PC-3 (cell line): ENCODE results near the gene FBN2. TPM values are rescaled to one million over a fixed set of nuclear protein-coding genes. Genes with fewer than 3 reads are reported as not detected.

Experiments used
- ATAC-seq: fragments of 200-7000 bp; cut with Tn5 transposase; 2 replicates; pipeline ENCODE4 v1.9.1; 2020; ENCODE audit warnings: mild to moderate bottlenecking, moderate library complexity
- BruUV-seq: library from RNA; stranded (reverse); fragments of 400-500 nt; replicated peaks from 2 replicates; lab custom pipeline; 2021; lab: Mats Ljungman, UMichigan
- CTCF ChIA-PET: fragments of 300-600 bp; sonication (Branson Sonifier 250); formaldehyde crosslinking; loops from one replicate; lab custom pipeline; 2022; ENCODE audit warnings: antibody characterized with exemption; lab: Charles Lee
- POLR2A ChIA-PET: fragments of 300-600 bp; sonication (Branson Sonifier 250); formaldehyde crosslinking; loops from one replicate; lab custom pipeline; 2022; ENCODE audit warnings: antibody characterized with exemption; ENCODE audit not compliant: unreplicated experiment; lab: Charles Lee
- DNase-seq: peaks from one replicate; pipeline ENCODE4 v3.0.0-alpha.2; 2015
- H2AFZ ChIP-seq: fragments of 300-600 bp; sonication (generic); 2 replicates; pipeline ENCODE4 v1.6.0; 2016; ENCODE audit warnings: antibody characterized with exemption, low read length
- H3F3A ChIP-seq: fragments of 300-600 bp; sonication (generic); one replicate; pipeline ENCODE4 v1.6.0; 2017; ENCODE audit warnings: antibody characterized with exemption, low read length, control low read depth, mild to moderate bottlenecking; ENCODE audit not compliant: unreplicated experiment
- H3K27ac ChIP-seq: fragments of 300-600 bp; sonication (generic); 2 replicates; pipeline ENCODE4 v1.5.1; 2016; ENCODE audit warnings: mild to moderate bottlenecking, low read length
- H3K27me3 ChIP-seq: fragments of 300-600 bp; sonication (generic); 2 replicates; pipeline ENCODE4 v1.6.1; 2016; ENCODE audit warnings: low read length, mixed read lengths
- H3K36me3 ChIP-seq: fragments of 300-600 bp; sonication (generic); 2 replicates; pipeline ENCODE4 v1.6.1; 2016; ENCODE audit warnings: low read depth, mixed run types, low read length, mixed read lengths
- H3K4me1 ChIP-seq: fragments of 300-600 bp; sonication (generic); 2 replicates; pipeline ENCODE4 v1.5.1; 2016; ENCODE audit warnings: low read length; ENCODE audit not compliant: insufficient read depth
- H3K4me2 ChIP-seq: fragments of 300-600 bp; sonication (generic); 2 replicates; pipeline ENCODE4 v1.6.0; 2016; ENCODE audit warnings: low read length
- H3K4me3 ChIP-seq: fragments of 300-600 bp; sonication (generic); 2 replicates; pipeline ENCODE4 v1.5.1; 2016; ENCODE audit warnings: mild to moderate bottlenecking, low read length, mixed read lengths
- H3K79me2 ChIP-seq: fragments of 300-600 bp; sonication (generic); 2 replicates; pipeline ENCODE4 v1.6.1; 2017; ENCODE audit warnings: low read length, mixed read lengths
- H3K9ac ChIP-seq: fragments of 300-600 bp; sonication (generic); 2 replicates; pipeline ENCODE4 v1.6.0; 2016; ENCODE audit warnings: mild to moderate bottlenecking, low read length
- H3K9me2 ChIP-seq: fragments of 300-600 bp; sonication (generic); replicated peaks from 2 replicates; pipeline ENCODE4 v1.6.1; 2016; ENCODE audit warnings: mixed run types, low read length, mixed read lengths
- H3K9me3 ChIP-seq: fragments of 300-600 bp; sonication (generic); 2 replicates; pipeline ENCODE4 v1.6.1; 2016; ENCODE audit warnings: low read length, mixed read lengths
- H4K20me1 ChIP-seq: fragments of 300-600 bp; sonication (generic); 2 replicates; pipeline ENCODE4 v1.6.1; 2016; ENCODE audit warnings: low read length, mixed read lengths
- EZH2 ChIP-seq: fragments of 300-600 bp; sonication (generic); IDR thresholded peaks from one replicate; pipeline ENCODE4 v1.6.1; 2017; ENCODE audit warnings: antibody characterized with exemption, mild to moderate bottlenecking, low read length; ENCODE audit not compliant: unreplicated experiment
- EZH2phosphoT487 ChIP-seq: fragments of 300-600 bp; sonication (generic); IDR thresholded peaks from 2 replicates; pipeline ENCODE4 v1.6.1; 2018; ENCODE audit warnings: mild to moderate bottlenecking, antibody characterized with exemption, low read length, borderline replicate concordance
- intact Hi-C: fragments of 100-400 bp; cut with micrococcal nuclease; formaldehyde crosslinking; loops from 2 replicates; pipeline ENCODE4 v1.9.0; 2023
- total RNA-seq: library from RNA; depleted of rRNA; stranded (reverse); fragments of >200 nt; gene quantifications from 2 replicates; pipeline ENCODE4 v1.2.3, GENCODE V29; 2014
- TF ChIP-seq, protein P1 (sequence below): fragments of 300-600 bp; sonication (generic); conservative IDR thresholded peaks from 2 replicates; pipeline ENCODE4 v1.5.1; 2017; ENCODE audit warnings: antibody characterized with exemption, low read depth, mild to moderate bottlenecking, low read length

The FBN2 gene
- total RNA-seq, 1 experiment from 2014 or later: 45.2 TPM

DNA sequence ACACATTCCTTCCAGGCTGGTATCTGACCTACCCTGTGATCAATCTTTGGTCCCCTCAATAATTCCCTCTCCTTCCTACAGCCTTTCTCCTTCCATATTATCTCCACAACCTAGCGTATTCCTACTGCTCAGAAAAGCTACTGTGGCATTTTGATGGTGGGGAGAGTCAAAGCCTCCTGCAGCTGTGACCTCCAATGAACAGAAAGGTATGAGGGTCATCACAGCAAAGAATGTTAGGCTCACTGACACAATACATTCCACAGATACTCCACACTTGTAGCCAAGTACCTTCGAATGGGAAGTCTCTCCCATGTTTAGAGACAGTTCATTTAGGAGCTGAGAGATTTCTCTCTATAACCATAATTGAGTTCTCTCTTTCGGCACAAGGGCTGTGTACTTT, 5.9 kb downstream of the FBN2 start:
- intact Hi-C loops: no loop called here
- Histone ChIP-seq H3K9me3 (no peaks in the 10 kb centered on the region), H3F3A (no peaks in the 10 kb centered on the region), H3K27me3 (no peaks in the 10 kb centered on the region), H4K20me1 (no peaks in the 10 kb centered on the region), H3K4me2 (no peak overlapping the region), H3K9ac (no peak overlapping the region), H3K9me2 (no peaks in the 10 kb centered on the region), H3K27ac (no peak overlapping the region), H3K4me1 (peaks cover 22% of the 10 kb centered on the region), H3K36me3 (peaks cover 18% of the 10 kb centered on the region), H3K79me2 (peaks cover 24% of the 10 kb centered on the region), H3K4me3 (no peak overlapping the region), H2AFZ (no peak overlapping the region)
- BruUV-seq: no TSS peak
- TF ChIP-seq EZH2phosphoT487: no peak
- TF ChIP-seq, protein P1, sequence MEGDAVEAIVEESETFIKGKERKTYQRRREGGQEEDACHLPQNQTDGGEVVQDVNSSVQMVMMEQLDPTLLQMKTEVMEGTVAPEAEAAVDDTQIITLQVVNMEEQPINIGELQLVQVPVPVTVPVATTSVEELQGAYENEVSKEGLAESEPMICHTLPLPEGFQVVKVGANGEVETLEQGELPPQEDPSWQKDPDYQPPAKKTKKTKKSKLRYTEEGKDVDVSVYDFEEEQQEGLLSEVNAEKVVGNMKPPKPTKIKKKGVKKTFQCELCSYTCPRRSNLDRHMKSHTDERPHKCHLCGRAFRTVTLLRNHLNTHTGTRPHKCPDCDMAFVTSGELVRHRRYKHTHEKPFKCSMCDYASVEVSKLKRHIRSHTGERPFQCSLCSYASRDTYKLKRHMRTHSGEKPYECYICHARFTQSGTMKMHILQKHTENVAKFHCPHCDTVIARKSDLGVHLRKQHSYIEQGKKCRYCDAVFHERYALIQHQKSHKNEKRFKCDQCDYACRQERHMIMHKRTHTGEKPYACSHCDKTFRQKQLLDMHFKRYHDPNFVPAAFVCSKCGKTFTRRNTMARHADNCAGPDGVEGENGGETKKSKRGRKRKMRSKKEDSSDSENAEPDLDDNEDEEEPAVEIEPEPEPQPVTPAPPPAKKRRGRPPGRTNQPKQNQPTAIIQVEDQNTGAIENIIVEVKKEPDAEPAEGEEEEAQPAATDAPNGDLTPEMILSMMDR: no peak
- no peak for TF ChIP-seq EZH2
- ChIA-PET POLR2A (no interaction called here), CTCF (no interaction called here)
- ATAC-seq (no peak), DNase-seq (no peak)

DNA sequence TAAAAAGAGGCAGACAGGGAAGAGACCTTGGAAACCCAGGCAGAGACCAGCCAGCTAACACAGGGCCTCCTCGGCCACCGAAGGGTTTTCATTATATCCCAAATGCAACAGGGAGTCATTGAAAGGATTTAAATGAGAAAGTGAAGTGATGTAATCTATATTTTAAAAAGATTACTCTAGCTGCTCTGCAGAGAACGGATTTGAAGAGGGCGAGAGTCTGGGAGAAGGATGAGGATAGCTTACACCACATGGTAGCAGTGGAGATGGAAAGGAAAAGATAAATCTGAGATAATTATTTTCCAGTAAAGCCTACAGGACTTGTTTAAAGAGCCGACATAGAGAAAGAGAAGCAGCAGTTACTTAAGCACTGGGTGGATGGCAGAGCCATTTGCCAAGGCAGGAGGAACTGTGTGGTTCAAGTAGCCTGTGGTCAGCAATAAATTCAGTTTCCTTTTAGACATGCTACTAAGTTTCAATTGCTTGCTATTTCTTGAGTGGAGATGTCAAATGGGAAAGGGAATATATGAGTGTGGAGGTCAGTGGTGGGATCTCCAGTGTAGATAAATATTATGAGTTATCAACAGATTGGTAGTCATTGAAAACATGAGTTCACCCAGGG, 9.3 kb downstream of the FBN2 start:
- CTCF ChIA-PET: no interaction called here

DNA sequence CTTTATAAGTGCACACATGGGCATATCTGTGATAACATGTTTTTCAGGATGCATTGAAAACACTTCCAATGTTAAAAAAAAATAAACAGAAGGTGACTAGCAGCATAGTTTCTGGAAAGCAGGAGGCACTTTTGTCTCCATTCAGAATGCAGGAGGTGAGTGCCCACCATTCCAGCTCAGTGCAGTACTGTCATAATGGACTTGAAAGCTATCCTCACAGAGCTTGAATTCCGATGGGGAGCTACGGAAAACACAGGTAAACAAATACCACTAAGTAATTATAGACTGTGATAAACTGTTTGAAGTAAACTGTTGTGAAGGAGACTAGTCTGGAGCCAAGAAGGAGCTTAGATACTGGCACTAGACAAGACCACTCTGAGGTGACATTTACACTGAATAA, 9.9 kb downstream of the FBN2 start:
- DNase-seq: no peak
- Histone ChIP-seq H3K36me3 (peaks cover 21% of the 10 kb centered on the region), H3K9me3 (no peaks in the 10 kb centered on the region), H2AFZ (no peak overlapping the region), H3K27me3 (no peaks in the 10 kb centered on the region), H3K79me2 (no peaks in the 10 kb centered on the region), H3K9ac (no peak overlapping the region), H3F3A (no peaks in the 10 kb centered on the region), H3K4me1 (no peaks in the 10 kb centered on the region), H3K4me3 (no peak overlapping the region), H3K9me2 (no peaks in the 10 kb centered on the region), H4K20me1 (no peaks in the 10 kb centered on the region), H3K4me2 (no peak overlapping the region), H3K27ac (no peak overlapping the region)
- POLR2A ChIA-PET: no interaction called here
- intact Hi-C loops: no loop called here
- TF ChIP-seq EZH2 (no peak), EZH2phosphoT487 (no peak)
- TF ChIP-seq, protein P1: no peak
- no TSS peak for BruUV-seq
- ATAC-seq: no peak
- CTCF ChIA-PET: no interaction called here

More for the DNA sequence above, 9.3 kb downstream of the FBN2 start:
- BruUV-seq: no TSS peak
- H3K27ac ChIP-seq: no peak overlapping the region
- H3K4me1 ChIP-seq: no peaks in the 10 kb centered on the region
- DNase-seq (no peak), ATAC-seq (no peak)
- intact Hi-C loops: no loop called here
- H3K27me3 ChIP-seq: no peaks in the 10 kb centered on the region
- no peaks in the 10 kb centered on the region for H3K9me2 ChIP-seq
- H3F3A ChIP-seq: no peaks in the 10 kb centered on the region
- no peaks in the 10 kb centered on the region for H3K9me3 ChIP-seq
- peaks cover 21% of the 10 kb centered on the region for H3K36me3 ChIP-seq
- no peak overlapping the region for H3K4me3 ChIP-seq
- no peak overlapping the region for H3K9ac ChIP-seq
- TF ChIP-seq, protein P1: no peak
- no peak for TF ChIP-seq EZH2phosphoT487
- TF ChIP-seq EZH2: no peak
- no peaks in the 10 kb centered on the region for H4K20me1 ChIP-seq
- H2AFZ ChIP-seq: no peak overlapping the region
- POLR2A ChIA-PET: no interaction called here
- H3K4me2 ChIP-seq: no peak overlapping the region
- no peaks in the 10 kb centered on the region for H3K79me2 ChIP-seq
